ENCODE measurements around the gene OTUD4. TPM values are rescaled to one million over a fixed set of nuclear protein-coding genes. Genes with fewer than 3 reads are reported as not detected.

The OTUD4 gene
- total RNA-seq, 2 experiments from 2014 or later, result 41.4 to 49.6 TPM

DNA sequence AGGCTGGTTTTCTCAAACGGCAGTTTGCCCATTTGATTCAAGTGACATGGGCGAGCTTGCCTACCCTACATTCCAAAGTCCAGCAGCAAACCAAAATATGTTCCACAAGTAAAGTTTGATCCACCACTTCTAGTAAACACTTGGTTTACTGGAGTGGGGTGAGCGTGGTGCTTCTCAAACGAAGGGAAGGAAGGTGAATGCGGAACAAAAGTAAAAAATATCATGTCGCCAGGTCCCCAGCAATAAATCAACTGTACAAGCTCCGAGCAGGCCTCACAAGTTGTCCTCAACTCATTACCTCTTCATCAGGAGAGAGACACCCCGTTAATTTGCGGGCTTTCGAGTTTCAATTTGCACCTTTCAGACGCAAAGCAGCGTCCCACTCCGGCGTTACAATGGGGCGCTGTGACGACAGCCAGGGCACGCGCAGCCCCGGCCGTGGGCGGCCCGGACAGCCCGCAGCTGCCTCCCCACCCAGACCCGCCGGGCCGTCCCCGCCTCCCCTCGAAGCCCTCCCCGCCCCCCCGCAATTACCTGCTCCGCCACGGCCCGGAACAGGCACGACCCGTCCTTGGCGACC is 1.0 kb downstream of the OTUD4 start:
- H3K27ac Mint-ChIP-seq, result peak overlapping the region; percentile 97
- H3K4me3 Mint-ChIP-seq, result peak overlapping the region; percentile 89
- intact Hi-C loops (cut with micrococcal nuclease), result loop anchor here (5.0 kb wide), 1 partner anchor 82 kb away; the partner anchor contains the start of genes ABCE1 and ANAPC10
- CTCF ChIA-PET, result interaction anchor here (1.4 kb wide), 1 partner anchor 437 kb away, joined by 5 read pairs; no protein-coding TSS in a partner anchor
- H3K4me1 Mint-ChIP-seq (ENCODE audit: low read depth), result peaks cover 30% of the 10 kb centered on the region
- DNase-seq (peak; percentile 88), ATAC-seq (peak; percentile 35)
- H3K9me3 Mint-ChIP-seq, result no peaks in the 10 kb centered on the region
- TF ChIP-seq, protein P1, sequence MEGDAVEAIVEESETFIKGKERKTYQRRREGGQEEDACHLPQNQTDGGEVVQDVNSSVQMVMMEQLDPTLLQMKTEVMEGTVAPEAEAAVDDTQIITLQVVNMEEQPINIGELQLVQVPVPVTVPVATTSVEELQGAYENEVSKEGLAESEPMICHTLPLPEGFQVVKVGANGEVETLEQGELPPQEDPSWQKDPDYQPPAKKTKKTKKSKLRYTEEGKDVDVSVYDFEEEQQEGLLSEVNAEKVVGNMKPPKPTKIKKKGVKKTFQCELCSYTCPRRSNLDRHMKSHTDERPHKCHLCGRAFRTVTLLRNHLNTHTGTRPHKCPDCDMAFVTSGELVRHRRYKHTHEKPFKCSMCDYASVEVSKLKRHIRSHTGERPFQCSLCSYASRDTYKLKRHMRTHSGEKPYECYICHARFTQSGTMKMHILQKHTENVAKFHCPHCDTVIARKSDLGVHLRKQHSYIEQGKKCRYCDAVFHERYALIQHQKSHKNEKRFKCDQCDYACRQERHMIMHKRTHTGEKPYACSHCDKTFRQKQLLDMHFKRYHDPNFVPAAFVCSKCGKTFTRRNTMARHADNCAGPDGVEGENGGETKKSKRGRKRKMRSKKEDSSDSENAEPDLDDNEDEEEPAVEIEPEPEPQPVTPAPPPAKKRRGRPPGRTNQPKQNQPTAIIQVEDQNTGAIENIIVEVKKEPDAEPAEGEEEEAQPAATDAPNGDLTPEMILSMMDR (IDR thresholded peaks at IDR 0.05), result no peak
- H3K27me3 Mint-ChIP-seq, result no peaks in the 10 kb centered on the region
- H3K36me3 Mint-ChIP-seq (ENCODE audit: low read depth), result peaks cover 27% of the 10 kb centered on the region
- POLR2A ChIA-PET, result interaction anchor here (0.9 to 3.5 kb wide), 8 partner anchors 10 to 440 kb away, joined by 3 to 49 read pairs (median 4); partner anchors contain the start of genes ABCE1, ANAPC10 and MMAA

DNA sequence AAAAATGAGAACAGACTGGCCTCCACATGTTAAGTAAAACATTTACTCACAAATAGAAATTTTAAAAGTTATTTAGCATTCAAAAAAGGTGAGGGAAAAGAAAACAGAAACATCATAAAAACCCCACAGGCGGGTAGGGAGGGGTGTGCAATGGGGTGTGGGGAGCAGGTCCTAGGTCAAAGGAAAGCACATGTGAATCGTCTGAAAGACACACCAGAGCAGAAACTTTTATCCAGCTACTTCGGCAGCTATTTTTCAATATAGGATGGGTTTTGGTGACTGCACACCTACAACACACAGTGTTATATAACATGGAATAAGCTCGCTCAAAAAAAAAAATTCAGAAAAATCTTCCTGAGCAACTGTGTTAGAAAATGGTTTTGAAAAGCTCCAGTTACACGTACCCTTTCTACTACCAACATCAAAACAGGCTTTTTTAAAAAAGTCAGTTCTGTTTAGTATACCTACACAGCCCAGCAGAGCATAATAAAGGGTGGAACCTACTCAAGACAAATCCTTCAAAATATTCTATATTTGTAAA is 1.6 kb downstream of the OTUD4 start:
- TF ChIP-seq, protein P1 (IDR thresholded peaks at IDR 0.05), result no peak
- peak; percentile 30 for DNase-seq
- no peak for ATAC-seq
- H3K9me3 Mint-ChIP-seq, result no peaks in the 10 kb centered on the region
- intact Hi-C loops (cut with micrococcal nuclease), result loop anchor here (5.0 kb wide), 1 partner anchor 82 kb away; the partner anchor contains the start of genes ABCE1 and ANAPC10
- POLR2A ChIA-PET, result interaction anchor here (0.9 to 3.5 kb wide), 11 partner anchors 9 to 441 kb away, joined by 3 to 49 read pairs (median 4); partner anchors contain the start of genes ABCE1, ANAPC10 and MMAA
- CTCF ChIA-PET, result interaction anchor here (0.7 to 1.5 kb wide), 4 partner anchors 19 to 438 kb away, joined by 3 to 5 read pairs (median 3); partner anchors contain the start of genes ABCE1 and ANAPC10
- H3K36me3 Mint-ChIP-seq (ENCODE audit: low read depth), result peaks cover 30% of the 10 kb centered on the region
- peak overlapping the region; percentile 89 for H3K4me3 Mint-ChIP-seq
- peaks cover 33% of the 10 kb centered on the region for H3K4me1 Mint-ChIP-seq (ENCODE audit: low read depth)
- peak overlapping the region; percentile 97 for H3K27ac Mint-ChIP-seq
- H3K27me3 Mint-ChIP-seq, result no peaks in the 10 kb centered on the region

DNA sequence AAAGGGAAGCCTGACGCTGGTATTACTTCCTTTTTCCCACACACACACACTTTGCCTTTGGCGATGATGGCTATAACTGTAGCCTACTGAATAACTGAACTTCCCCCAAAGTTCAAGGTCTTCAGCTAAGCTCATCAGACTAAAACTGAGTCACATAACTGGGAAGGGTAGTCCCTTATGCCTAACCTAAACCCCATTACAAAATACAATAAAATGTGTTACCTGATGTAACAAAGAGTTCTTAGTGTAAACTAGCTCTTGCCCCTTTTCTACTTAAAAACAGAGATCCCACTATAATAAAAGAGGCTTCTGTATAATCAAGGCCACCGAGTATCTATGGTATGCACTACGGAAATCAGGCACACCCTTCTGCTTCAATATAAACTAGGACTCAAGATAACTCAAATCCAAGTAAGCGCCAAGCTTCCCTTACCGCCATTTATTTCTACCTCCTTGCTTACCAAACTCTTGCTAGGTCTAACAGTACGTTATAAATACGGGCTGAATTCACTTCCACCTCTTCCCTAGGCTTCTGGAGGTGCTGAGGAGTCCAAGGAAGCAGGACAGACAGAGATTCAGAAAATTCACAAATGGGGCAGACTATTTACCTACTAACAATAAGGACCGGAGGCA is 2.4 kb downstream of the OTUD4 start:
- Mint-ChIP-seq H3K27ac (peak overlapping the region; percentile 97), H3K27me3 (no peaks in the 10 kb centered on the region), H3K4me3 (peak overlapping the region; percentile 89), H3K9me3 (no peaks in the 10 kb centered on the region), H3K36me3 (ENCODE audit: low read depth) (peaks cover 35% of the 10 kb centered on the region), H3K4me1 (ENCODE audit: low read depth) (peaks cover 37% of the 10 kb centered on the region)
- ChIA-PET POLR2A (interaction anchor here (0.9 to 3.5 kb wide), 11 partner anchors 8 to 760 kb away, joined by 3 to 49 read pairs (median 4); partner anchors contain the start of genes ABCE1, ANAPC10 and ZNF827), CTCF (interaction anchor here (0.7 to 1.5 kb wide), 4 partner anchors 18 to 439 kb away, joined by 3 to 5 read pairs (median 3); partner anchors contain the start of genes ABCE1 and ANAPC10)
- TF ChIP-seq, protein P1 (IDR thresholded peaks at IDR 0.05), result no peak
- ATAC-seq, result no peak
- intact Hi-C loops (cut with micrococcal nuclease), result loop anchor here (5.0 kb wide), 1 partner anchor 81 kb away; the partner anchor contains the start of genes ABCE1 and ANAPC10
- peak; percentile 28 for DNase-seq

DNA sequence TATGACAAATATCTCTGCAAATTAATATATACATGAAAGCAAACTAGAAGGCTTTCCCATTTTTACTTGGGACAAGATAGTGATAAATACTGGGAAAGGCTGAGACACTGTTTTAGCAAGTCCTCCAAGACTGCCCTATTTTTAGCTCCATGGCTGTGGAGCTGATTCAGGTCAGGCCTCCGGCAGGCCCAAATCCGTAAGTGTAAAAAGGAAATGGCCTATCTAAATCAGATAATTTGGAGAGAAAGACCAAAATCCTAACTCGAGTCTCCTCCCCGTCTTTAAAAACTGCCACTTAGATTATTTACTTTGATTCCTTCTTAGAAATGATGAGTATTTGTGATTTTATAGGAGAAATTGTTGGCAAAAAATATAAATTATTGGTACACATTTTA is 2.9 kb downstream of the OTUD4 start:
- Mint-ChIP-seq H3K27ac (peak overlapping the region; percentile 97), H3K4me3 (peak overlapping the region; percentile 89), H3K27me3 (no peaks in the 10 kb centered on the region), H3K4me1 (ENCODE audit: low read depth) (peaks cover 41% of the 10 kb centered on the region), H3K9me3 (no peaks in the 10 kb centered on the region), H3K36me3 (ENCODE audit: low read depth) (peaks cover 39% of the 10 kb centered on the region)
- TF ChIP-seq, protein P1 (IDR thresholded peaks at IDR 0.05), result no peak
- POLR2A ChIA-PET, result interaction anchor here (0.9 to 3.5 kb wide), 11 partner anchors 8 to 761 kb away, joined by 3 to 49 read pairs (median 3); partner anchors contain the start of genes ABCE1, ANAPC10 and ZNF827
- intact Hi-C loops (cut with micrococcal nuclease), result loop anchor here (5.0 kb wide), 1 partner anchor 80 kb away; the partner anchor contains the start of genes ABCE1 and ANAPC10
- CTCF ChIA-PET, result interaction anchor here (1.1 to 1.5 kb wide), 4 partner anchors 18 to 440 kb away, joined by 3 to 4 read pairs (median 3); no protein-coding TSS in a partner anchor
- ATAC-seq (no peak), DNase-seq (no peak)
